WTC11 (cell line): ENCODE data around the gene PTPRF.

Experiments
- MXD4 ChIP-seq: fragments of 250-450 bp; sonication (Bioruptor Pico); IDR thresholded peaks from 2 replicates; pipeline ENCODE4 v1.8.0; 2021; ENCODE audit warnings: mild to moderate bottlenecking, moderate library complexity, borderline replicate concordance
- ZNF121 ChIP-seq: sonication (generic); formaldehyde crosslinking; IDR thresholded peaks from 2 replicates; pipeline ENCODE4 v1.8.0; 2023; ENCODE audit warnings: missing genetic modification reagents
- TF ChIP-seq, protein P1 (sequence below): fragments of 200-600 bp; IDR thresholded peaks from 2 replicates; pipeline ENCODE4 v1.8.0; 2022; ENCODE audit warnings: antibody characterized with exemption
- TF ChIP-seq, protein P2 (sequence below): sonication (generic); formaldehyde crosslinking; IDR thresholded peaks from 2 replicates; pipeline ENCODE4 v1.8.0; 2022; ENCODE audit warnings: missing genetic modification reagents

DNA sequence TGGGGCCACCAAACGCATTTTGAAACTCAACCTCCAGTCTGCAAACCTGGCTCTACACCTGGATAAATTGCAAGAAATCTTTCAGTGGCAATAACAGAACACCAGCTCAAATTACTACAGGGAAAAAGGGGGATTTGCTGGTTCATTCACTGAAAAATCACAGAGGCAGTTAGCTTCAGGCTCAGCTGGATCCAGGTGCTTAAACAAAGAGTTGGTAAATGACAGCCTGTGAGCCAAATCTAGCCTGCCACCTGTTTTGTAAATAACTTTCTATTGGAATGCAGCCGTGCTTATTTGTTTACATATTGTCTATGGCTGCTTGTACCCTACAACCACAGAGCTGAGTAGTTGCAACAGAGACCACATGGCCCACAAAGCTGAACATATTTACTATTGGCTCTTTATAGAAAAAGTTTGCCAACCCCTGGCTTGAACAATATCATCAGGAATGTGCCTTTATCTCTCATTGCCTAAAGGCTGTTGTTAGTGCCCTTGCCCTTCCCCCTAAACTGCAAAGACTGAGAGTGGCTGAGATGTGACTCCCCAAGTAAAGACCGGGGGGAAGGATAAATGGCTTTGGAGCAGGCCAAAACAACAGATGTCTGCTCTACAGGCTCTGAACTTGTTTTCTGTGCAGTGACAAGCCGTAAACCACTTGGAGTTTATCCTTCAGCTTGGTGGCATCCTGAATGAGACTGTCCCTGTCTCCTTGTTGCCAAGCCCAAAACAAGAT lies 21.5 kb upstream of the PTPRF start:
- no peak for TF ChIP-seq ZNF121
- TF ChIP-seq, protein P1, sequence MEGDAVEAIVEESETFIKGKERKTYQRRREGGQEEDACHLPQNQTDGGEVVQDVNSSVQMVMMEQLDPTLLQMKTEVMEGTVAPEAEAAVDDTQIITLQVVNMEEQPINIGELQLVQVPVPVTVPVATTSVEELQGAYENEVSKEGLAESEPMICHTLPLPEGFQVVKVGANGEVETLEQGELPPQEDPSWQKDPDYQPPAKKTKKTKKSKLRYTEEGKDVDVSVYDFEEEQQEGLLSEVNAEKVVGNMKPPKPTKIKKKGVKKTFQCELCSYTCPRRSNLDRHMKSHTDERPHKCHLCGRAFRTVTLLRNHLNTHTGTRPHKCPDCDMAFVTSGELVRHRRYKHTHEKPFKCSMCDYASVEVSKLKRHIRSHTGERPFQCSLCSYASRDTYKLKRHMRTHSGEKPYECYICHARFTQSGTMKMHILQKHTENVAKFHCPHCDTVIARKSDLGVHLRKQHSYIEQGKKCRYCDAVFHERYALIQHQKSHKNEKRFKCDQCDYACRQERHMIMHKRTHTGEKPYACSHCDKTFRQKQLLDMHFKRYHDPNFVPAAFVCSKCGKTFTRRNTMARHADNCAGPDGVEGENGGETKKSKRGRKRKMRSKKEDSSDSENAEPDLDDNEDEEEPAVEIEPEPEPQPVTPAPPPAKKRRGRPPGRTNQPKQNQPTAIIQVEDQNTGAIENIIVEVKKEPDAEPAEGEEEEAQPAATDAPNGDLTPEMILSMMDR: no peak
- TF ChIP-seq, protein P2, sequence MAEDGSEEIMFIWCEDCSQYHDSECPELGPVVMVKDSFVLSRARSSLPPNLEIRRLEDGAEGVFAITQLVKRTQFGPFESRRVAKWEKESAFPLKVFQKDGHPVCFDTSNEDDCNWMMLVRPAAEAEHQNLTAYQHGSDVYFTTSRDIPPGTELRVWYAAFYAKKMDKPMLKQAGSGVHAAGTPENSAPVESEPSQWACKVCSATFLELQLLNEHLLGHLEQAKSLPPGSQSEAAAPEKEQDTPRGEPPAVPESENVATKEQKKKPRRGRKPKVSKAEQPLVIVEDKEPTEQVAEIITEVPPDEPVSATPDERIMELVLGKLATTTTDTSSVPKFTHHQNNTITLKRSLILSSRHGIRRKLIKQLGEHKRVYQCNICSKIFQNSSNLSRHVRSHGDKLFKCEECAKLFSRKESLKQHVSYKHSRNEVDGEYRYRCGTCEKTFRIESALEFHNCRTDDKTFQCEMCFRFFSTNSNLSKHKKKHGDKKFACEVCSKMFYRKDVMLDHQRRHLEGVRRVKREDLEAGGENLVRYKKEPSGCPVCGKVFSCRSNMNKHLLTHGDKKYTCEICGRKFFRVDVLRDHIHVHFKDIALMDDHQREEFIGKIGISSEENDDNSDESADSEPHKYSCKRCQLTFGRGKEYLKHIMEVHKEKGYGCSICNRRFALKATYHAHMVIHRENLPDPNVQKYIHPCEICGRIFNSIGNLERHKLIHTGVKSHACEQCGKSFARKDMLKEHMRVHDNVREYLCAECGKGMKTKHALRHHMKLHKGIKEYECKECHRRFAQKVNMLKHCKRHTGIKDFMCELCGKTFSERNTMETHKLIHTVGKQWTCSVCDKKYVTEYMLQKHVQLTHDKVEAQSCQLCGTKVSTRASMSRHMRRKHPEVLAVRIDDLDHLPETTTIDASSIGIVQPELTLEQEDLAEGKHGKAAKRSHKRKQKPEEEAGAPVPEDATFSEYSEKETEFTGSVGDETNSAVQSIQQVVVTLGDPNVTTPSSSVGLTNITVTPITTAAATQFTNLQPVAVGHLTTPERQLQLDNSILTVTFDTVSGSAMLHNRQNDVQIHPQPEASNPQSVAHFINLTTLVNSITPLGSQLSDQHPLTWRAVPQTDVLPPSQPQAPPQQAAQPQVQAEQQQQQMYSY (CRISPR knock-in tag): no peak
- TF ChIP-seq MXD4 (CRISPR knock-in tag): no peak
